IPS-NIHi7 (cell line): Measurements from ENCODE around the gene ELP4.

Experiments used
- DNase-seq: peaks from one replicate; pipeline ENCODE4 v3.0.0; 2012; ENCODE audit warnings: mixed read lengths; ENCODE audit errors: extremely low spot score

Gene ELP4

GRCh38 chr11:31799435-31800397 lies 290.1 kb downstream of the ELP4 start:
- no peak for DNase-seq

- DNase-seq: no peak
These were observed 291.1 kb downstream of the ELP4 start for GRCh38 chr11:31800398-31801265.

- no peak for DNase-seq
These were observed 291.7 kb downstream of the ELP4 start for GRCh38 chr11:31801298-31801702.

- no peak for DNase-seq
These were observed 292.5 kb downstream of the ELP4 start for GRCh38 chr11:31802000-31802551.

- peak; percentile 50 for DNase-seq
These were observed 293.0 kb downstream of the ELP4 start for GRCh38 chr11:31802609-31802989.

- no peak for DNase-seq
These were observed 293.6 kb downstream of the ELP4 start for GRCh38 chr11:31802990-31803812.

- DNase-seq: no peak
These were observed 294.3 kb downstream of the ELP4 start for GRCh38 chr11:31803813-31804311.

GRCh38 chr11:31804312-31805036 lies 294.9 kb downstream of the ELP4 start:
- DNase-seq: no peak

GRCh38 chr11:31805037-31805628 lies 295.6 kb downstream of the ELP4 start:
- no peak for DNase-seq

- no peak for DNase-seq
These were observed 296.1 kb downstream of the ELP4 start for GRCh38 chr11:31805629-31806185.

GRCh38 chr11:31806186-31806927 lies 296.8 kb downstream of the ELP4 start:
- DNase-seq: no peak

- DNase-seq: peak; percentile 7
These were observed 297.6 kb downstream of the ELP4 start for GRCh38 chr11:31806928-31807798.

GRCh38 chr11:31807799-31808667 lies 298.5 kb downstream of the ELP4 start:
- DNase-seq: no peak

GRCh38 chr11:31808721-31809540 lies 299.4 kb downstream of the ELP4 start:
- DNase-seq: peak; percentile 10

- no peak for DNase-seq
These were observed 299.9 kb downstream of the ELP4 start for GRCh38 chr11:31809541-31809856.
